BLaER1 (cell line): ENCODE data around the gene STAM.
A peak's percentile ranks its signal among the peaks of the same experiment; 100 is the strongest.

Source experiments
- H3K27ac ChIP-seq: shearing (Covaris generic); formaldehyde crosslinking; 2 replicates; pipeline ENCODE4 v1.8.1; 2022
- H3K27me3 ChIP-seq: shearing (Covaris generic); formaldehyde crosslinking; 2 replicates; pipeline ENCODE4 v1.8.1; 2022
- H3K36me3 ChIP-seq: shearing (Covaris generic); formaldehyde crosslinking; 2 replicates; pipeline ENCODE4 v1.8.1; 2022
- H3K4me1 ChIP-seq: shearing (Covaris generic); formaldehyde crosslinking; 2 replicates; pipeline ENCODE4 v1.8.1; 2022
- H3K4me2 ChIP-seq: shearing (Covaris generic); formaldehyde crosslinking; 2 replicates; pipeline ENCODE4 v1.8.1; 2022
- H3K4me3 ChIP-seq: shearing (Covaris generic); formaldehyde crosslinking; 2 replicates; pipeline ENCODE4 v1.8.1; 2022
- H3K9ac ChIP-seq: shearing (Covaris generic); formaldehyde crosslinking; 2 replicates; pipeline ENCODE4 v1.8.1; 2022
- H3K9me3 ChIP-seq: shearing (Covaris generic); formaldehyde crosslinking; 2 replicates; pipeline ENCODE4 v1.8.1; 2022
- H4K20me1 ChIP-seq: shearing (Covaris generic); formaldehyde crosslinking; 2 replicates; pipeline ENCODE4 v1.8.1; 2022
- Cebpa-rat ChIP-seq: shearing (Covaris generic); IDR thresholded peaks from 2 replicates; pipeline ENCODE4 v1.8.1; 2022

STAM gene

DNA sequence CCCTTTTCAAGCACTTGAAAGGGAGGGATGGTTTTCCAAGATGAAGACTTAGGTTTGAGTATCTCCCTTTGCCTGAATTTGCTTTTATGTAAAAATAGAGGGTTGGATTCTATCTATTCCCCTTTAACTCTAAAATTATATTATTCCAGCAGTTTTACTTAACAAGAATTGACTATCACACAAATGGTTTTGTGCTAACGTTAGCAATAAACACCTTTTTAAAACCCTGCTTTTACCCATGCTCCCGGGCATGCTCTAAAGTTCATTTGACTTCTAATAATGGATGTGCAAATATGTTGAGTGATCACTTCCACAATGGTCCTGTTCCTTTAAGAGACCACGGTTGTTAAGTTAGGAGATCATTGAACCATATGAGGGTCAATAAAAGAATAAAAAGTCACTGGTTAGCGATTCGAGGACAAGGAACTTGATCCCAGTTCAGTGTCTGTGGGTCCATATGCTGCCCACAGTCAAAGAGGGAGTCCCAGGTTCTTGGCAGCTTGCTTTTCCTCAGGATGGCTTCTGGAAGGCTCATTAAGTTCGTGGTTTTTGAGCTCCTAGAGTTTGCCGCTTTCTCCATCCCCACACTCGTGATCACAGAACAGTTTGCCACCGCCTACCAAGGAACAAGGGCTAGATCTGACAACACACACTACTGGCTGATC, 108.0 kb downstream of the STAM start, which contains the start of gene TMEM236:
TSS of gene TMEM236 (plus strand) at position 421 of the 665 bp plus-strand sequence. CDS start at position 516, 95 bp downstream.
- Histone ChIP-seq H3K27ac (0 out of 2 replicates have a peak within 1 kb of the TSS, but pooled peaks have one; percentile 11), H3K4me1 (peaks cover 25% of the 10 kb centered on the region), H4K20me1 (no peaks in the 10 kb centered on the region), H3K27me3 (no peaks in the 10 kb centered on the region), H3K9me3 (no peaks in the 10 kb centered on the region), H3K4me3 (no peak within 1 kb of the TSS), H3K9ac (no peak within 1 kb of the TSS), H3K36me3 (no peaks in the 10 kb centered on the region), H3K4me2 (no peak within 1 kb of the TSS)
- no peak for TF ChIP-seq Cebpa-rat

DNA sequence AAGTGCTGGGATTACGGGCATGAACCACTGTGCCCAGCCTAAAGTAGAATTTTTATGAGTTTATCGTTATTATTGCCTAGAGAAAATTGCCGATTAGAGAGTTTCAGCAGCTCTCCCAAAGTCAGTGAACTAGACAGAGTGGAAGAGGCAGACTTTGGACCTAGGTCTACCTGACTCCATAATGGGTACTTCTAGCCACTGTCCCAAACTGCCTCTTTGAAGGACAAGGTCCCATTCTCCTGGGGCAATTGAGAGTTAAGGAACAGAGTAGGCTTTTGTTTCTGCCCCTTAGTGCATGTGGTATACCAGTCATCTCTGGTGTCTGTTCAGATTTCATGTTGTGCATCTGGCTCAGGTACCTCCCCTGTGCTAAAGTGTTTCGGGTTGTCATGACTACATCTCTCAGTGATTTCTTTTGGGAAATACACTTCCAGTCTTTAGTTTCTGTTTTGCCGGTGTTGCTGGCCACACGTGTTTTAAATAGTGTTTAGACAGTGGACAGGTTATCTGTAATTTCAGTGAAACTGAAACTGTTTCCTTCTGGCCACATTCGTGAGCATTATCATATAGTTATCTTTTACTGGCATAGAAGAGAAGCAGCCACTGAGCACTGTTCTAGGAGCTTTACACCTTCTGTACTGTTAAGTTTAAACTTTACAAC, 112.7 kb downstream of the STAM start:
- H3K9ac ChIP-seq: no peak overlapping the region
- H3K36me3 ChIP-seq: no peaks in the 10 kb centered on the region
- no peaks in the 10 kb centered on the region for H4K20me1 ChIP-seq
- H3K27me3 ChIP-seq: no peaks in the 10 kb centered on the region
- H3K4me2 ChIP-seq: peak overlapping the region; percentile 42
- H3K27ac ChIP-seq: no peak overlapping the region; the same call in 1 of the 2 replicates
- H3K4me3 ChIP-seq: no peak overlapping the region
- peaks cover 4% of the 10 kb centered on the region; the same call in 1 of the 2 replicates for H3K9me3 ChIP-seq
- H3K4me1 ChIP-seq: peaks cover 18% of the 10 kb centered on the region
- TF ChIP-seq Cebpa-rat: no peak

GRCh38 chr10:17758200-17758599, 114.2 kb downstream of the STAM start:
- Histone ChIP-seq H3K36me3 (no peaks in the 10 kb centered on the region), H3K27me3 (no peaks in the 10 kb centered on the region), H3K9me3 (peaks cover 4% of the 10 kb centered on the region; the same call in 1 of the 2 replicates), H3K4me3 (no peak overlapping the region), H3K4me2 (no peak overlapping the region), H3K27ac (no peak overlapping the region), H4K20me1 (no peaks in the 10 kb centered on the region), H3K9ac (no peak overlapping the region), H3K4me1 (peaks cover 12% of the 10 kb centered on the region)
- no peak for TF ChIP-seq Cebpa-rat

DNA sequence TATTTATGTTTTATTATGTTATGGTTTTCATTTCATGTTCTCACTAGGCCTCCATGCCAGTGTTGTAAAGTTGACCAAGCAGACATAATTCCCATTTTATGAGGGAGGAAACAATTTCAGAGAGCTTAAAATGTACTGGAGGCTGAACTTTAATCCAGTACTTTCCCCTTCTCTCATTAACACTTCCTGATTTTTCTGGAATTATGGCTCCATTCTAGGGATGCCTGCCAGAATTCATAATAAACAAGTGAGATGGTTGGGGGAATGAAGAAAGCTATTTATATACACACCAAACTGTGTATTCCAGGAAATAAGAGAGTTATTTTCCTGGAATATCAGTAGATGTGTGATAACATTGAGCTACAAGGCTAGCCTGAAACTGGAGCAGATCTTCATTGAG, 114.9 kb downstream of the STAM start:
- H3K27ac ChIP-seq: no peak overlapping the region
- H3K4me1 ChIP-seq: peaks cover 12% of the 10 kb centered on the region

DNA sequence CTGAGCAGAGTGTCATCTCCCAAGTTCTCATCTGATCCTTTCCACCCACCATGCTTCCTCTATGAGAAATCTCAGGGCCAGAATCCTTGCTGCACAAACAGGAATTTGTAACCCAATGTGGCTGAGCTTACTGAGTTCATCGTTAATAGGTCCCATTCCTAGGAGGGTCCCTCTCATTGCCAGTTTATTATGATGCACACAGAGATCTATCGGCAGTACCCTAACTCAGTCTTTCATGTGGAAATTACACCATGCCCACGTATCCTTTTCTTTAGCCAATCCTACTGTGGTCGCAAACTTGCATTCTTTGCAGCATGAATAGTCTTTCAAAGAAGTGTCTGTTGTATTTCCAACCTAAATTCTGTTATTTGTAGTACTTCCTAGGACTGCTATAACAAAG, 120.2 kb downstream of the STAM start:
- H3K9ac ChIP-seq: no peak overlapping the region
- no peaks in the 10 kb centered on the region for H3K36me3 ChIP-seq
- no peak overlapping the region for H3K27ac ChIP-seq
- H3K27me3 ChIP-seq: no peaks in the 10 kb centered on the region
- no peaks in the 10 kb centered on the region for H4K20me1 ChIP-seq
- H3K4me2 ChIP-seq: no peak overlapping the region
- no peak for TF ChIP-seq Cebpa-rat
- peaks cover 7% of the 10 kb centered on the region for H3K9me3 ChIP-seq
- no peak overlapping the region for H3K4me3 ChIP-seq
- peaks cover 5% of the 10 kb centered on the region for H3K4me1 ChIP-seq

More for the DNA sequence above, 114.9 kb downstream of the STAM start:
- TF ChIP-seq Cebpa-rat: no peak
- H3K27me3 ChIP-seq: no peaks in the 10 kb centered on the region
- no peaks in the 10 kb centered on the region for H4K20me1 ChIP-seq
- peaks cover 4% of the 10 kb centered on the region; the same call in 1 of the 2 replicates for H3K9me3 ChIP-seq
- no peak overlapping the region for H3K4me3 ChIP-seq
- no peaks in the 10 kb centered on the region for H3K36me3 ChIP-seq
- H3K4me2 ChIP-seq: no peak overlapping the region
- no peak overlapping the region for H3K9ac ChIP-seq

DNA sequence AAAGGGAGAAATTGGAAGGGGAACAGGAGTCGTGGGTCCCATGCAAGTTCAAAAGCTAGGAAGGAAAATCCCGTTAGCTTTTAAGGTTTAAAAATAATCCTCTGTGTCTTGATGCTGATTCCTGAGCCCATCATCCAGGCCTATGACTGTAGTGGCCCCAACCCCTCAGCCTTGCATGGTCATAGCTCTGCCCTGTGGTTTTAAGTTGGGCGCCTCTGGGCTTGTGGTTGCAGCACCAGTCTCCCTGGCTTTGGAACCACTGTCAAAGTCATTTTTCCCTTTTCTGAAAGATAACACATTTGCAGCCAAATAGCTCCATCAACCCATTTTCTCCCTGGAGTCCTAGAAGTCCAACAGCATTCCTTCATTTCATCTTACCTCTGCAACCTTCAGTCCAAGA, 121.7 kb downstream of the STAM start:
- Histone ChIP-seq H3K4me3 (no peak overlapping the region), H3K4me1 (peaks cover 7% of the 10 kb centered on the region), H3K9ac (no peak overlapping the region), H3K27ac (no peak overlapping the region), H3K36me3 (no peaks in the 10 kb centered on the region), H4K20me1 (no peaks in the 10 kb centered on the region), H3K27me3 (no peaks in the 10 kb centered on the region), H3K4me2 (no peak overlapping the region), H3K9me3 (peaks cover 7% of the 10 kb centered on the region)
- TF ChIP-seq Cebpa-rat: no peak
